A549 (cell line): ENCODE results near the gene TUBGCP2.

ENCODE experiments used
- BHLHE40 ChIP-seq: IDR thresholded peaks from 2 replicates; pipeline ENCODE4 v1.6.1; 2012; ENCODE audit warnings: low read depth, low read length, inconsistent platforms
- CBX8 ChIP-seq: fragments of 200-600 bp; sonication (generic); IDR thresholded peaks from 2 replicates; pipeline ENCODE4 v1.6.1; 2016
- CEBPB ChIP-seq, 2 experiments: fragments of >200 bp in 1 of 2; sonication (Bioruptor Twin) in 1 of 2; formaldehyde crosslinking in 1 of 2; IDR thresholded peaks; 2 replicates each; pipeline ENCODE4 v1.6.1; 2012 to 2016
- CHD4 ChIP-seq: fragments of 200-600 bp; sonication (generic); IDR thresholded peaks from 2 replicates; pipeline ENCODE4 v1.6.1; 2016; ENCODE audit warnings: antibody characterized with exemption, mild to moderate bottlenecking, borderline replicate concordance
- CTCF ChIP-seq: fragments of >200 bp; sonication (Bioruptor Twin); formaldehyde crosslinking; IDR thresholded peaks from 3 replicates; pipeline ENCODE4 v1.5.1; 2016
- EHMT2 ChIP-seq: fragments of 200-600 bp; sonication (generic); IDR thresholded peaks from 2 replicates; pipeline ENCODE4 v1.6.1; 2016; ENCODE audit warnings: antibody characterized with exemption, low read depth, mild to moderate bottlenecking, moderate library complexity
- EP300 ChIP-seq, 2 experiments: fragments of >200 bp; sonication (Bioruptor Twin); formaldehyde crosslinking; IDR thresholded peaks; 2 replicates in 1 of 2; 3 replicates in 1 of 2; pipeline ENCODE4 v1.6.1; 2016 to 2017
- FOSL2 ChIP-seq, 2 experiments: fragments of 450-650 bp in 1 of 2; fragments of >200 bp in 1 of 2; sonication (Bioruptor Twin) in 1 of 2; formaldehyde crosslinking; IDR thresholded peaks; 2 replicates each; pipeline versions ENCODE4 v1.5.0 to v1.6.1; 2016 to 2020; ENCODE audit warnings: mild to moderate bottlenecking in 1 of 2, moderate library complexity in 1 of 2
- HMGXB4 ChIP-seq: fragments of 250-450 bp; sonication (Bioruptor Pico); IDR thresholded peaks from 2 replicates; pipeline ENCODE4 v1.5.0; 2021; ENCODE audit warnings: mild to moderate bottlenecking, moderate library complexity, borderline replicate concordance
- NFE2L2 ChIP-seq: fragments of 150-350 bp; conservative IDR thresholded peaks from 2 replicates; pipeline ENCODE4 v1.6.1; 2014; ENCODE audit warnings: low read length
- POLR2A ChIP-seq: IDR thresholded peaks from 2 replicates; pipeline ENCODE4 v1.6.1; 2012; ENCODE audit warnings: mild to moderate bottlenecking, low read length
- RNF2 ChIP-seq: fragments of 200-600 bp; sonication (generic); IDR thresholded peaks from 2 replicates; pipeline ENCODE4 v1.6.1; 2016; ENCODE audit warnings: low read depth, mild to moderate bottlenecking, antibody characterized with exemption, moderate library complexity, borderline replicate concordance
- TF ChIP-seq, protein P1 (sequence below): IDR thresholded peaks from 2 replicates; pipeline ENCODE4 v1.6.1; 2012

DNA sequence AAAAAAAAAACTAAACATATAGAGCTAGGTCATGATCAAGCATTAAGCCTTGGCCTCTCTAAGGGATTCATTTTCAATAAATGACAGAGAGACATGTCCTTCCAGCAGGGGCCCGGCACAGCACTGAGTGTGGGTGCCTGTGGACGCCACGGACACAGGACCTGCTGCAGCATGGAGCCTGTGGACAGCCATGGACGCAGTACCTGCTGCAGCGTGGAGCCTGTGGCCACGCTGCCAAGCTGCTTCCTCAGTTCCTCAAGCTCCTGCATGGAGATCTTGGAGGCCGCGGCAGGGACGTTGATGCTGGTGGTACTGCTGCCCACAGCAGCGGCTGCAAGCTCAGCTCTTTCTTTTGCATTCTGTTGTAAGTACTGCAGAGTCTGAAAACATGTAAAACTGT lies 9.4 kb downstream of the TUBGCP2 start:
- TF ChIP-seq EHMT2, result no peak
- TF ChIP-seq HMGXB4 (CRISPR knock-in tag), result no peak
- no peak for TF ChIP-seq EP300 (IDR thresholded peaks at IDR 0.05)
- TF ChIP-seq CEBPB (IDR thresholded peaks at IDR 0.05), result no peak
- TF ChIP-seq, protein P1, sequence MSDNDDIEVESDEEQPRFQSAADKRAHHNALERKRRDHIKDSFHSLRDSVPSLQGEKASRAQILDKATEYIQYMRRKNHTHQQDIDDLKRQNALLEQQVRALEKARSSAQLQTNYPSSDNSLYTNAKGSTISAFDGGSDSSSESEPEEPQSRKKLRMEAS, result no peak
- no peak for TF ChIP-seq CTCF
- TF ChIP-seq RNF2, result no peak
- TF ChIP-seq BHLHE40, result no peak
- no peak for TF ChIP-seq CBX8
- no peak for TF ChIP-seq POLR2A
- no peak for TF ChIP-seq NFE2L2
- TF ChIP-seq CHD4, result no peak
- no peak for TF ChIP-seq FOSL2 (IDR thresholded peaks at IDR 0.05)
- TF ChIP-seq FOSL2 (CRISPR knock-in tag; IDR thresholded peaks at IDR 0.05), result no peak
